ENCODE data around the gene ETV6. TPM values are rescaled to one million over a fixed set of nuclear protein-coding genes. Genes with fewer than 3 reads are reported as not detected.

Gene ETV6
- total RNA-seq, 1 experiment from 2014 or later: 14.1 TPM

DNA sequence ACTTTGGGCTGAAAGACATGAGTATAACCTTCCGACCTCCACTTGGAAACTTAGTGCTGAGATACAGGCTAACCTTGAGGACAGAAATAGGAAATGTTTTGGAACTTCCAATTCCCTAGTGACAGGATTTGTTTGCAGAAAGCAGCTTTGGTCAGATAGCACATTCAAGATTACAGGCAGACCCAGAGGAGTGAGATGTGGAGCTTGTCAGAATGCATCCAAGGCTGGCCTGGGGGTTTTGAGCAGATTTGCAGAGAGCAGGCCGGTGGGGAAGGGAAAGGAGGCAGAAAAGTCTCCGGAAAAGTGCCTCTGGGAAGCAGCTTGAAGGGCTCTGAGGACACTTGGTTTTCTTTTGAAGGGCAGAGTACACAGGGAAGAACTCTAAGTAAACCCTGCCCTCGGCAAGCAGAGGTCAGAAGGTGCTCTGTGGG, 180.3 kb downstream of the ETV6 start:
- ATAC-seq: no peak
- CTCF ChIA-PET: no interaction called here

More for the DNA sequence above, 180.3 kb downstream of the ETV6 start:
- ChIA-PET RAD21 (ENCODE audit: low non-redundant PET in 1 of 2, low total read pairs in 2 of 2, uncharacterized antibody in 2 of 2, unreplicated experiment in 2 of 2) (no interaction called here), POLR2A (no interaction called here)
- no peak for DNase-seq (ENCODE audit: low read depth, low spot score)
- no TSS peak for BruUV-seq (replicated peaks)
- H3K27ac ChIP-seq (ENCODE audit: low read depth, low read length): no peak overlapping the region
- no peaks in the 10 kb centered on the region for H3K27me3 ChIP-seq (ENCODE audit: insufficient read depth, low read length)
- no peaks in the 10 kb centered on the region for H3K4me1 ChIP-seq (ENCODE audit: control insufficient read depth in 1 of 2, insufficient read depth in 2 of 2, low read length in 2 of 2)
- intact Hi-C loops (cut with micrococcal nuclease): no loop called here
- no peak overlapping the region for H3K4me2 ChIP-seq (ENCODE audit: low read length)
- H3K4me3 ChIP-seq (replicated peaks in 1 of 2; ENCODE audit: low read depth in 1 of 2, low read length in 2 of 2): no peak overlapping the region
- H3K9ac ChIP-seq (ENCODE audit: low read length): no peak overlapping the region
- no peaks in the 10 kb centered on the region for H3K79me2 ChIP-seq (ENCODE audit: insufficient read depth, low read length)
- H2AFZ ChIP-seq (ENCODE audit: low read depth, low read length, poor library complexity, severe bottlenecking): no peak overlapping the region
- H3K9me2 ChIP-seq (ENCODE audit: insufficient read depth): no peaks in the 10 kb centered on the region
- no peaks in the 10 kb centered on the region for H4K20me1 ChIP-seq (ENCODE audit: insufficient read depth)
- H3K36me3 ChIP-seq (ENCODE audit: control insufficient read depth in 1 of 2, insufficient read depth in 2 of 2, low read length in 2 of 2): no peaks in the 10 kb centered on the region
- TF ChIP-seq ZFX (IDR thresholded peaks at IDR 0.05) (no peak), EGR1 (IDR thresholded peaks at IDR 0.05; ENCODE audit: low read depth) (no peak), EZH2 (IDR thresholded peaks at IDR 0.05) (no peak), MAX (IDR thresholded peaks at IDR 0.05) (no peak), SP1 (IDR thresholded peaks at IDR 0.05; ENCODE audit: low read depth) (no peak), SIN3A (IDR thresholded peaks at IDR 0.05; ENCODE audit: low read depth) (no peak), CTCF (IDR thresholded peaks at IDR 0.05 in 2 of 3, conservative IDR thresholded peaks at IDR 0.05 in 1 of 3; ENCODE audit: borderline replicate concordance in 1 of 3, insufficient read depth in 1 of 3, low read depth in 2 of 3, low read length in 2 of 3) (no peak), ZNF274 (IDR thresholded peaks at IDR 0.05; ENCODE audit: low read depth, low read length) (no peak), POLR2AphosphoS5 (IDR thresholded peaks at IDR 0.05; ENCODE audit: low read depth, low read length) (no peak), REST (IDR thresholded peaks at IDR 0.05; ENCODE audit: low read depth) (no peak), JUND (IDR thresholded peaks at IDR 0.05) (no peak), EZH2phosphoT487 (IDR thresholded peaks at IDR 0.05; ENCODE audit: borderline replicate concordance) (no peak), SRF (IDR thresholded peaks at IDR 0.05; ENCODE audit: low read depth) (no peak)
- H3K9me3 ChIP-seq (ENCODE audit: control insufficient read depth in 1 of 2, insufficient read depth in 1 of 2, low read depth in 1 of 2, low read length in 2 of 2): no peaks in the 10 kb centered on the region
